ENCODE data around the gene LKAAEAR1. TPM values are rescaled to one million over a fixed set of nuclear protein-coding genes. Genes with fewer than 3 reads are reported as not detected.

LKAAEAR1 gene
- total RNA-seq, 2 experiments from 2014 or later, result not detected

GRCh38 chr20:64108731-64109681 lies 24.8 kb upstream of the LKAAEAR1 start:
- Histone ChIP-seq H3K9me2 (ENCODE audit: insufficient read depth, low read length) (no peaks in the 10 kb centered on the region), H3K27ac (ENCODE audit: low read depth, low read length, poor library complexity, severe bottlenecking) (no peak overlapping the region), H3K4me1 (ENCODE audit: insufficient read depth, low read length, poor library complexity, severe bottlenecking) (peaks cover 14% of the 10 kb centered on the region), H3K36me3 (ENCODE audit: insufficient read depth, low read length) (no peaks in the 10 kb centered on the region), H3K4me3 (ENCODE audit: low read depth, low read length, poor library complexity, severe bottlenecking) (no peak overlapping the region), H2AFZ (ENCODE audit: low read length) (no peak overlapping the region), H3K4me2 (ENCODE audit: low read length) (no peak overlapping the region), H3K79me2 (ENCODE audit: insufficient read depth, low read depth, low read length) (no peaks in the 10 kb centered on the region), H3K9me3 (ENCODE audit: low read length) (no peaks in the 10 kb centered on the region), H4K20me1 (ENCODE audit: insufficient read depth, low read length) (no peaks in the 10 kb centered on the region)
- BruUV-seq (replicated peaks), result no TSS peak
- intact Hi-C loops (cut with micrococcal nuclease; ENCODE audit: unreplicated experiment), result no loop called here
- DNase-seq (ENCODE audit: low spot score), result no peak
- ChIA-PET POLR2A (no interaction called here), CTCF (ENCODE audit: unreplicated experiment) (no interaction called here)
- no peak for TF ChIP-seq CTCF (conservative IDR thresholded peaks at IDR 0.05; ENCODE audit: low read length)
- TF ChIP-seq EZH2phosphoT487 (IDR thresholded peaks at IDR 0.05; ENCODE audit: borderline replicate concordance, low read depth, low read length), result no peak

GRCh38 chr20:64107736-64108457 lies 23.7 kb upstream of the LKAAEAR1 start:
- Histone ChIP-seq H4K20me1 (ENCODE audit: insufficient read depth, low read length) (no peaks in the 10 kb centered on the region), H3K27ac (ENCODE audit: low read depth, low read length, poor library complexity, severe bottlenecking) (no peak overlapping the region), H2AFZ (ENCODE audit: low read length) (peak overlapping the region; percentile 57; the same call in 1 of the 2 replicates), H3K9me3 (ENCODE audit: low read length) (no peaks in the 10 kb centered on the region), H3K4me1 (ENCODE audit: insufficient read depth, low read length, poor library complexity, severe bottlenecking) (peaks cover 14% of the 10 kb centered on the region), H3K4me2 (ENCODE audit: low read length) (peak overlapping the region; percentile 12; the same call in 1 of the 2 replicates), H3K36me3 (ENCODE audit: insufficient read depth, low read length) (no peaks in the 10 kb centered on the region), H3K4me3 (ENCODE audit: low read depth, low read length, poor library complexity, severe bottlenecking) (no peak overlapping the region), H3K79me2 (ENCODE audit: insufficient read depth, low read depth, low read length) (no peaks in the 10 kb centered on the region), H3K9me2 (ENCODE audit: insufficient read depth, low read length) (no peaks in the 10 kb centered on the region)
- no TSS peak for BruUV-seq (replicated peaks)
- CTCF ChIA-PET (ENCODE audit: unreplicated experiment), result no interaction called here
- peak; percentile 50 for DNase-seq (ENCODE audit: low spot score)
- POLR2A ChIA-PET, result no interaction called here
- intact Hi-C loops (cut with micrococcal nuclease; ENCODE audit: unreplicated experiment), result no loop called here
- TF ChIP-seq EZH2phosphoT487 (IDR thresholded peaks at IDR 0.05; ENCODE audit: borderline replicate concordance, low read depth, low read length) (no peak), CTCF (conservative IDR thresholded peaks at IDR 0.05; ENCODE audit: low read length) (no peak)

Measured in OCI-LY7 (cell line).